Sigmoid colon (tissue), 7 donors: Measurements from ENCODE around the gene GHRHR. TPM values are rescaled to one million over a fixed set of nuclear protein-coding genes. Genes with fewer than 3 reads are reported as not detected.
A peak's percentile ranks its signal among the peaks of the same experiment; 100 is the strongest.

ENCODE experiments used
- DNase-seq: peaks from one replicate; pipeline ENCODE4 v3.0.0-alpha.2; 2019
- H3K27ac ChIP-seq, 4 donors: fragments of 200-600 bp; sonication (generic); one replicate each; pipeline ENCODE4 v1.5.1; 2016 to 2019; ENCODE audit warnings: mild to moderate bottlenecking in 1 of 4
- H3K27me3 ChIP-seq, 3 donors: fragments of 200-600 bp; sonication (generic); one replicate each; pipeline ENCODE4 v1.5.1; 2019; ENCODE audit warnings: mild to moderate bottlenecking in 1 of 3
- H3K36me3 ChIP-seq, 4 donors: fragments of 200-600 bp; sonication (generic); one replicate each; pipeline ENCODE4 v1.5.1; 2016 to 2019
- H3K4me1 ChIP-seq, 4 donors: fragments of 200-600 bp; sonication (generic); one replicate each; pipeline ENCODE4 v1.5.1; 2017 to 2019
- H3K4me3 ChIP-seq, 4 donors: fragments of 200-600 bp; sonication (generic); one replicate each; pipeline ENCODE4 v1.5.1; 2017 to 2019; ENCODE audit warnings: mild to moderate bottlenecking in 2 of 4, moderate library complexity in 1 of 4
- H3K9me3 ChIP-seq, 4 donors: fragments of 200-600 bp in 3 of 4; sonication (generic) in 3 of 4; one replicate each; pipeline versions ENCODE4 v1.5.1 to v1.6.1; 2013 to 2019
- EP300 ChIP-seq, 4 donors: sonication (generic); formaldehyde crosslinking; IDR thresholded peaks; one replicate each; pipeline ENCODE4 v1.6.1; 2017; ENCODE audit warnings: antibody characterized with exemption in 4 of 4
- POLR2A ChIP-seq, 2 donors: fragments of 450-650 bp; IDR thresholded peaks; one replicate each; pipeline ENCODE4 v1.6.1; 2016; ENCODE audit warnings: antibody characterized with exemption in 2 of 2, mild to moderate bottlenecking in 2 of 2, moderate library complexity in 2 of 2
- POLR2AphosphoS5 ChIP-seq, 4 donors: sonication (generic); formaldehyde crosslinking; IDR thresholded peaks; one replicate each; pipeline ENCODE4 v1.6.1; 2017; ENCODE audit warnings: antibody characterized with exemption in 4 of 4
- WGBS, 2 donors: extraction: QIAGEN DNeasy Blood & Tissue Kit; methylation state at CpG; one replicate each; pipeline ENCODE4 v1.1.7; 2013; 5-methylcytosine and 5-hydroxymethylcytosine counted together
- intact Hi-C: fragments of 100-400 bp; cut with DNase I; formaldehyde crosslinking; loops from one replicate; pipeline ENCODE4 v1.15.1; 2023
- polyA plus RNA-seq, 3 donors: library from polyadenylated mRNA; stranded (reverse); fragments of 200-250 nt; gene quantifications; one replicate each; pipeline ENCODE4 v1.2.3, GENCODE V29; 2013
- total RNA-seq, 4 donors: library from RNA; depleted of rRNA; stranded (reverse); fragments of >200 nt; gene quantifications; one replicate each; pipeline ENCODE4 v1.1.0, GENCODE V29; 2016
- TF ChIP-seq, protein P1 (sequence below), 4 experiments: fragments of 450-650 bp in 3 of 4; fragments of 200-600 bp in 1 of 4; IDR thresholded peaks; one replicate each; pipeline ENCODE4 v1.5.1; 2016 to 2019; ENCODE audit warnings: antibody characterized with exemption in 4 of 4, mild to moderate bottlenecking in 3 of 4, moderate library complexity in 2 of 4
- donor health status: healthy with polysubstance abuse.
- donor health status: Bipolar disorder and iron deficiency.
- donor health status: healthy.

Gene GHRHR
- total and polyA plus RNA-seq, 7 donors: not detected

DNA sequence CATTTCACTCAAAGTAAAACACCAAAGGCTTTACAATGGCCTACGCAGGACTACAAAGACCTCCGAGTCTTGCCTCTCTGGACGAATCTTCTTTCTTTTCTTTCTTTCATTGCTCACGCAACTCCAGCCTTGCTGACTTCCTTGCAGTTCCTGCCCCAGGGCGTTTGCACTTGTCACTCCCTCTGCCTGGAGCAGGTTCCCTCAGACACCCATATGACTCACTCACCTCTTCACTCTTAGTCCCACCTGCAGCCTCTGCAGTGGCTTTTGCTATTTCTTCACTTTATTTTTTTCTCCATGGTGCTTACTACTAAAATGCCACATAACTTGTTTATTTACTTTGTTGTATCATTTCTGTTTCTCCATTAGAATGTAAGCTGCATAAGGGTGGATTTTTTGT lies 33.1 kb downstream of the GHRHR start:
- WGBS, 2 donors: 83 to 91% methylated on average over 5 of the region's 5 CpGs
- TF ChIP-seq POLR2A (IDR thresholded peaks at IDR 0.05) (no peak), EP300 (IDR thresholded peaks at IDR 0.05) (no peak), POLR2AphosphoS5 (IDR thresholded peaks at IDR 0.05) (no peak)
- TF ChIP-seq, protein P1, sequence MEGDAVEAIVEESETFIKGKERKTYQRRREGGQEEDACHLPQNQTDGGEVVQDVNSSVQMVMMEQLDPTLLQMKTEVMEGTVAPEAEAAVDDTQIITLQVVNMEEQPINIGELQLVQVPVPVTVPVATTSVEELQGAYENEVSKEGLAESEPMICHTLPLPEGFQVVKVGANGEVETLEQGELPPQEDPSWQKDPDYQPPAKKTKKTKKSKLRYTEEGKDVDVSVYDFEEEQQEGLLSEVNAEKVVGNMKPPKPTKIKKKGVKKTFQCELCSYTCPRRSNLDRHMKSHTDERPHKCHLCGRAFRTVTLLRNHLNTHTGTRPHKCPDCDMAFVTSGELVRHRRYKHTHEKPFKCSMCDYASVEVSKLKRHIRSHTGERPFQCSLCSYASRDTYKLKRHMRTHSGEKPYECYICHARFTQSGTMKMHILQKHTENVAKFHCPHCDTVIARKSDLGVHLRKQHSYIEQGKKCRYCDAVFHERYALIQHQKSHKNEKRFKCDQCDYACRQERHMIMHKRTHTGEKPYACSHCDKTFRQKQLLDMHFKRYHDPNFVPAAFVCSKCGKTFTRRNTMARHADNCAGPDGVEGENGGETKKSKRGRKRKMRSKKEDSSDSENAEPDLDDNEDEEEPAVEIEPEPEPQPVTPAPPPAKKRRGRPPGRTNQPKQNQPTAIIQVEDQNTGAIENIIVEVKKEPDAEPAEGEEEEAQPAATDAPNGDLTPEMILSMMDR (IDR thresholded peaks at IDR 0.05): no peak
- Histone ChIP-seq H3K27ac (no peak overlapping the region), H3K4me1 (no peaks in the 10 kb centered on the region), H3K27me3 (no peaks in the 10 kb centered on the region), H3K4me3 (no peak overlapping the region), H3K9me3 (no peaks in the 10 kb centered on the region), H3K36me3 (no peaks in the 10 kb centered on the region)
- peak; percentile 18 for DNase-seq
- intact Hi-C loops: no loop called here

DNA sequence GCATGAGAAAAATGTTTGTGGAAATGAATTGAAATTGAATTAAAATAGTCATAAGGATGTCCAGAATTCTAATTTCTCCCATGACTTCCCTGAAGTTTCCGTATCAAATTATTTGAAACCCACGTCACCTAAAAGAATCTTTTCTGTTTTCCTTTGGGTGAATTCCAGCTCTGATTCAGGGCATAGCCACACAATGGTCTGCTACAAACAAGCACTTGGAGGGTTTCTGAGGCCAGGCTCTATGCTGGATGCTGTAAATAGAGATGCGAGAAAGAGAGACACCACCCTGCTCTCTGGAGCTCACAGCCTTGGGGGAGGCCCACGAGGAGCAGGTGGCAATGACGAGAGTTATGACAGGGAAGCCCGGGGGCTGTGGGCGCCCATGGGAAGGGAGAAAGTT lies 33.6 kb downstream of the GHRHR start:
- intact Hi-C loops: no loop called here
- 82 to 85% methylated on average over 7 of the region's 7 CpGs for WGBS, 2 donors
- Histone ChIP-seq H3K36me3 (no peaks in the 10 kb centered on the region), H3K9me3 (no peaks in the 10 kb centered on the region), H3K27me3 (no peaks in the 10 kb centered on the region), H3K4me1 (no peaks in the 10 kb centered on the region), H3K4me3 (no peak overlapping the region), H3K27ac (no peak overlapping the region)
- peak; percentile 26 for DNase-seq
- no peak for TF ChIP-seq EP300 (IDR thresholded peaks at IDR 0.05)
- TF ChIP-seq, protein P1 (IDR thresholded peaks at IDR 0.05): no peak
- TF ChIP-seq POLR2AphosphoS5 (IDR thresholded peaks at IDR 0.05): no peak
- TF ChIP-seq POLR2A (IDR thresholded peaks at IDR 0.05): no peak

DNA sequence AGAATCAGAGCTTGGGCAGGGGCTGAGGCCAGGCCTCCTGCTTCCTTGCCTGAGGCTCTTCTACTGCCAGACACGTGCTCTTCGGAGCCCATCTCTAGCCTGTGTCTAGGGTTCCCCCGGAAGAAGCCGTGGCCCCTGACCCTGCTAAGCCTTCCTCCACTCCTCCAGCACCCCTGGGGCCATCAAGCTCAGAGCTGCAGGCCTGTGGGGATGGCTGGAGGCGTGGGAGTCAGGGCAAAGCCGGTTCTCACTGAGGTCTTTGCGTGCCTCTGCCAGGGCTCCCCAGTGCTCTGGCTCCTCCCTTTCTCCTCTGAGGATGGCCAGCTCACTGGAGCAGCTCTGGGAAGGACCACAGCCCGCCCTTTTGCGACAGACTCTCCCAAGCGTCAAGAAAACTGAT lies 34.4 kb downstream of the GHRHR start:
- H3K4me1 ChIP-seq: no peaks in the 10 kb centered on the region
- no peaks in the 10 kb centered on the region for H3K27me3 ChIP-seq
- 87 to 89% methylated on average over 10 of the region's 10 CpGs for WGBS, 2 donors
- H3K27ac ChIP-seq: no peak overlapping the region
- H3K9me3 ChIP-seq: peaks cover 0 to 3% (median 0%) of the 10 kb centered on the region in 4 donors
- TF ChIP-seq, protein P1 (IDR thresholded peaks at IDR 0.05): no peak
- no peak for TF ChIP-seq POLR2AphosphoS5 (IDR thresholded peaks at IDR 0.05)
- TF ChIP-seq POLR2A (IDR thresholded peaks at IDR 0.05): no peak
- no peak for TF ChIP-seq EP300 (IDR thresholded peaks at IDR 0.05)
- H3K4me3 ChIP-seq: no peak overlapping the region
- no peak for DNase-seq
- intact Hi-C loops: no loop called here
- no peaks in the 10 kb centered on the region for H3K36me3 ChIP-seq

DNA sequence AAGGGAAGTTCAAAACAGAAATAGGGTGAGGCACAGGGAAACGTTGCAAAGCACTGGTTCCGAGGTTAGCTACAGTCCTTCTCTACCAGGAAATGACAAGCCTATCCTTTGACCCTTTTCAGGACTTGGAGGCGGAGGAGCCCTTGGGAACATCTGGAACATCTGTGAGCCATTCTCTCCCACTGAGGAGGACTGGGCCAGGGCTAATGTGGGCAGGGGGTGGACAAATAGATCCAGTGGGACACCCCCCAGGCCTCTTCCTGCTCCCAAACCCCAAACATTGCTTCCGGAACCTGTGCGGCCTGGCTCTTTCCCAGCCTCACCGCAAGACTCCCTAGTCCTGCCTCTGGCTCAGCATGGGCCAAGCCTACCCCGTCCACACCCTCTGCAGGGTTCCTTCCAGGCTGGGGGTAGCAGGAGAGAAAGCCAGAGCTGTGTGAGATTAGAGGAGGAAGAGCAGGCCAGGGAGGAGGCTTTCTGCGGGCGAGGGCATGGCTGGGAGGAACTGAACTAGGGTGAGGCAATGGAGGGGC lies 36.5 kb downstream of the GHRHR start:
- WGBS, 2 donors: 66 to 68% methylated on average over 9 of the region's 9 CpGs
- Histone ChIP-seq H3K9me3 (peaks cover 0 to 3% (median 0%) of the 10 kb centered on the region in 4 donors), H3K27ac (no peak overlapping the region), H3K4me3 (no peak overlapping the region), H3K27me3 (no peaks in the 10 kb centered on the region), H3K36me3 (no peaks in the 10 kb centered on the region), H3K4me1 (no peaks in the 10 kb centered on the region)
- intact Hi-C loops: no loop called here
- TF ChIP-seq POLR2A (IDR thresholded peaks at IDR 0.05): no peak
- DNase-seq: no peak

DNA sequence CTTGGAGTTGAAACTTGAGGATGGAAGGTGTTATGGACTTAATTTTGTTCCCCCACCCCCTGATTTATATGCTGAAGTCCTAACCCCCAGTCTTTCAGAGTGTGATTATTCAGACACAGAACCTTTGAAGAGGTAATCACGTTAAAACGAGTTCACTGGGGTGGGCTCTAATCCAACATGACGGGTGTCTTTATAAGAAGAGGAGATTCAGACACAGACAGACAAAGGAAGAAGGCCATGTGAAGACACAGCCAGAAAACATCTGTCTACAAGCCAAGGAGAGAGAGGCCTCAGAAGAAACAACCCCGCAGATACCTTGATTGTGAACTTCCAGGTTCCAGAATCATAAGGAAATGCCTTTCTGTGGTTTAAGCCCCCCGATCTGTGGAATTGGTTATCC lies 37.0 kb downstream of the GHRHR start:
- Histone ChIP-seq H3K4me1 (no peaks in the 10 kb centered on the region), H3K4me3 (no peak overlapping the region), H3K27ac (no peak overlapping the region), H3K27me3 (no peaks in the 10 kb centered on the region), H3K9me3 (peaks cover 0 to 3% (median 0%) of the 10 kb centered on the region in 4 donors), H3K36me3 (no peaks in the 10 kb centered on the region)
- 81 to 83% methylated on average over 5 of the region's 5 CpGs for WGBS, 2 donors
- TF ChIP-seq EP300 (IDR thresholded peaks at IDR 0.05): no peak
- TF ChIP-seq POLR2AphosphoS5 (IDR thresholded peaks at IDR 0.05): no peak
- TF ChIP-seq POLR2A (IDR thresholded peaks at IDR 0.05): no peak
- TF ChIP-seq, protein P1 (IDR thresholded peaks at IDR 0.05): no peak
- no peak for DNase-seq
- intact Hi-C loops: no loop called here
